Measurements from ENCODE around the gene TNFRSF11A. TPM values are rescaled to one million over a fixed set of nuclear protein-coding genes. Genes with fewer than 3 reads are reported as not detected.
A peak's percentile ranks its signal among the peaks of the same experiment; 100 is the strongest.

The TNFRSF11A gene
- 0.42 and 4.4 TPM in 2 replicates for total RNA-seq

DNA sequence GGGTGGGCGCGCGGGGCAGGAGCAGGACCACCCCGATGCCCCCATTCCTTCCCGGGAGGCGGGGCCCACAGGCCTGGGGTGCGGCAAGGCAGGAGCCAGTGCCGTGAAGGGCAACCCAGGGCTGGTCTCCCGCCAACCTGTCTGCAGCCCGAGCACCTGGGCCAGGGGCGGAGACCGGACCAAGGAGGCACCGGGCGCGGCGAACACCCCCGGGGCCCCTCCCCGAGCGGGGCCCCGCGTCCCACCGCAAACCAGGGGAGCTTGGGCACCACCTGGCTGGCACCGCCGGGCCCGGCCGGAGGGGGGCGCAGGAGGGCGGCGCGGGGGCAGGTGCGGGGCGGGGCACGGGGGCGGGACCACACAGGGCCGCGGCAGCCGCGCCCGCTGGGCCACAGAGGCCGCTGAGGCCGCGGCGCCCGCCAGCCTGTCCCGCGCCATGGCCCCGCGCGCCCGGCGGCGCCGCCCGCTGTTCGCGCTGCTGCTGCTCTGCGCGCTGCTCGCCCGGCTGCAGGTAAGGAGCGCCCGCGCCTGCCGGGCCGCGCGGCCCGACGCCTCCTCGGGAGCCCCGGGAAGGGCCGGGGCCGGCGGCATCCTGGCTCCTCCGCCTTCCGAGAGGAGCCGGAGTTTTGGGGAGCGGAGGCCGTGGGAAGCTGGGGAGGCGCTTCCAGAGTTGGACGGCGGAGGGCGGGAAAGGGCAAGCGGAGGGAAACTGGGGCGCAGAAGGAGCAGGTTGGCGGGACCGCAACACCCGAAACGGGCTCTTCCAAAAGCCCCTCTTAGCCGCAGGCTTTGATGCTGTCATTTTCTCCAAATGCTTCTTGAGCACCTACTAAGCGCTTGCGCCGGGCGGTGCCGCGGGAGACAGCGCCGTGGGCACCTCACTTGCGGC, at the start of gene TNFRSF11A:
TSS of gene TNFRSF11A (plus strand) at position 394 of the 889 bp plus-strand sequence. CDS start at position 437, 43 bp downstream.
- Histone ChIP-seq H3K27me3 (ENCODE audit: control insufficient read depth, insufficient read depth, low read length) (peaks cover 16% of the 10 kb centered on the region), H3K36me3 (ENCODE audit: control insufficient read depth, insufficient read depth, low read length) (no peaks in the 10 kb centered on the region), H3K4me3 (ENCODE audit: low read depth, low read length) (peak within 1 kb of the TSS; percentile 50)
- TF ChIP-seq, protein P1, sequence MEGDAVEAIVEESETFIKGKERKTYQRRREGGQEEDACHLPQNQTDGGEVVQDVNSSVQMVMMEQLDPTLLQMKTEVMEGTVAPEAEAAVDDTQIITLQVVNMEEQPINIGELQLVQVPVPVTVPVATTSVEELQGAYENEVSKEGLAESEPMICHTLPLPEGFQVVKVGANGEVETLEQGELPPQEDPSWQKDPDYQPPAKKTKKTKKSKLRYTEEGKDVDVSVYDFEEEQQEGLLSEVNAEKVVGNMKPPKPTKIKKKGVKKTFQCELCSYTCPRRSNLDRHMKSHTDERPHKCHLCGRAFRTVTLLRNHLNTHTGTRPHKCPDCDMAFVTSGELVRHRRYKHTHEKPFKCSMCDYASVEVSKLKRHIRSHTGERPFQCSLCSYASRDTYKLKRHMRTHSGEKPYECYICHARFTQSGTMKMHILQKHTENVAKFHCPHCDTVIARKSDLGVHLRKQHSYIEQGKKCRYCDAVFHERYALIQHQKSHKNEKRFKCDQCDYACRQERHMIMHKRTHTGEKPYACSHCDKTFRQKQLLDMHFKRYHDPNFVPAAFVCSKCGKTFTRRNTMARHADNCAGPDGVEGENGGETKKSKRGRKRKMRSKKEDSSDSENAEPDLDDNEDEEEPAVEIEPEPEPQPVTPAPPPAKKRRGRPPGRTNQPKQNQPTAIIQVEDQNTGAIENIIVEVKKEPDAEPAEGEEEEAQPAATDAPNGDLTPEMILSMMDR (IDR thresholded peaks at IDR 0.05; ENCODE audit: insufficient read depth, low read length, poor library complexity, severe bottlenecking), result no peak
- DNase-seq (ENCODE audit: low read depth), result no peak

DNA sequence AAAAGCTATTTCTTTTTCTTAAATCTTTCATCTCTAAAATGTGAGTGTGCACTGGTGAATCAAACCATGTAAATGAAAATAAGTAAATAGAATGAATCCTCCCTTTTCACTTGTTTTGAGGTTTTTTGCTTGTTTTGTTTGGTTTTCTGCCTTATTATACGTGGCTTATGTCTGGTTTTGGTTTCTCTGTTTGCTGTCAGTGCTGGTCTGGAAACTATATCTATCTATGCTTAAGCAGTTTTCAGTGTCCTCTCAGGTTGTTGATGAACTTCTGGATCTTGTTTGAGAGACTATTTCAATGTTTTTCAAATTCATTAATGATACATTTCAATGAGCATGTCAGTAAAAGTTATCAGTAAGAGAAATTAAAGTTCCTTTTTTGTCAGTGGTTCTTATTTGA, 48.1 kb upstream of the TNFRSF11A start:
- Histone ChIP-seq H3K27me3 (ENCODE audit: control insufficient read depth, insufficient read depth, low read length) (no peaks in the 10 kb centered on the region), H3K4me3 (ENCODE audit: low read depth, low read length) (no peak overlapping the region), H3K36me3 (ENCODE audit: control insufficient read depth, insufficient read depth, low read length) (no peaks in the 10 kb centered on the region)
- TF ChIP-seq, protein P1 (IDR thresholded peaks at IDR 0.05; ENCODE audit: insufficient read depth, low read length, poor library complexity, severe bottlenecking), result no peak
- no peak for DNase-seq (ENCODE audit: low read depth)

DNA sequence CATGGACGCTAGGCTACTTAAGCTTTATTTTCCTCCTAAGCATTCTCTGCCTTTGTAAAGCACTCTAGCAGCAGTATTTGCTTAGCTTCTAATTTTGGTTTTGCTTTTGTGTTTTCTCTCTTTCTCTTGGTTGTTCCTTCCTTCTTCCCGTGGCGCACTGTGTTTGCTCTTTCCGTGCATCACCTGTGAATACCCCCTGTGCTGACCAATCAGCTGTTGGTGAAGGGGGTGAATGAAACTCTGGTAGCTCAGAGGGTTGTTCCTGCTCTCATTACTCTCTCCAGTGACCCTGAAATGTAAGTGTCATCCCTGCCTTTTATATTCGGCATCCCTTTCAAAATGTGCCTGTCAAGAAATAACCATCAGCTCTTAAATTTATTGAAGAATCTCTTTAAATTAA, 45.5 kb upstream of the TNFRSF11A start:
- Histone ChIP-seq H3K27me3 (ENCODE audit: control insufficient read depth, insufficient read depth, low read length) (no peaks in the 10 kb centered on the region), H3K36me3 (ENCODE audit: control insufficient read depth, insufficient read depth, low read length) (no peaks in the 10 kb centered on the region), H3K4me3 (ENCODE audit: low read depth, low read length) (no peak overlapping the region)
- no peak for DNase-seq (ENCODE audit: low read depth)
- TF ChIP-seq, protein P1 (IDR thresholded peaks at IDR 0.05; ENCODE audit: insufficient read depth, low read length, poor library complexity, severe bottlenecking), result no peak

DNA sequence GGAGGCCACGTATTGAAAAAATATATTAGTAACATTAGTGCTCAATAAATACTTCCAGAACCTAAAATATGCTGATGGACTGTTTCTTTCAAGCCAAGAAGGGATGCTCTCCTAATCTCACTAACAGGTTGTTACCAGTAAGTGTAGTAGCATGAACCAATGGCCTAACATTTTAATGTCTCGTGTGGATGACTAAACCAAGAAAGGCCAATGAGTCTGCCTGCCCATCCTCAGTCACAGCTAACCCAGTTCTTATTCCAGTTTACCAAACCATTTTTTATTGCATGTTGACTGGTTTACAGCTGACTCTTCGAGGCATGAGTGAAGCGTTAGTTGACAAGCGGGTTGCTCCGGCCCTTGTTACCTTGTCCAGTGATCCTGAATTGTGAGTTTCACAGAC, 45.1 kb upstream of the TNFRSF11A start:
- no peaks in the 10 kb centered on the region for H3K27me3 ChIP-seq (ENCODE audit: control insufficient read depth, insufficient read depth, low read length)
- no peak overlapping the region for H3K4me3 ChIP-seq (ENCODE audit: low read depth, low read length)
- no peak for DNase-seq (ENCODE audit: low read depth)
- H3K36me3 ChIP-seq (ENCODE audit: control insufficient read depth, insufficient read depth, low read length), result no peaks in the 10 kb centered on the region
- TF ChIP-seq, protein P1 (IDR thresholded peaks at IDR 0.05; ENCODE audit: insufficient read depth, low read length, poor library complexity, severe bottlenecking), result no peak

DNA sequence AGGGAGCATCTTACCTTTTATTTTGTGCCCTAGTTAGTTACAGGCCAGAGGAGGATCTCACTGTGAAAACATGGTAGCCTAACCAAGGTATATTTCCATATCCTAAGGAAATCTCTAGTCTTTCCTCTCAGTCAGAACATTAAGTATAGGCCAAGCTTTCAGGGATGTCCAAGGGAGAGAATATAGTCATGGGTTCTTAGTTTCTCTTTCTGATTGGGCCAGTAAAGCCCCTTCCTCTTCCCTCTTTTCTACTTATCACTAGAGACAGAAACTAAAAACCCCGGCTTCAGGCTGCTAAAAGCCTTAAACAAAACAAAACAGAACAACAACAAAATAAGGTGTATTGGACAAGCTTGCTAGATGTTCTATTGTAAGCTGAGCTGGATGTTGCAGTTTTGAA, 44.3 kb upstream of the TNFRSF11A start:
- no peak for DNase-seq (ENCODE audit: low read depth)
- no peaks in the 10 kb centered on the region for H3K27me3 ChIP-seq (ENCODE audit: control insufficient read depth, insufficient read depth, low read length)
- no peak overlapping the region for H3K4me3 ChIP-seq (ENCODE audit: low read depth, low read length)
- peaks cover 1% of the 10 kb centered on the region for H3K36me3 ChIP-seq (ENCODE audit: control insufficient read depth, insufficient read depth, low read length)
- TF ChIP-seq, protein P1 (IDR thresholded peaks at IDR 0.05; ENCODE audit: insufficient read depth, low read length, poor library complexity, severe bottlenecking), result no peak
